HepG2 (cell line): ENCODE data around the gene RNF125. TPM values are rescaled to one million over a fixed set of nuclear protein-coding genes. Genes with fewer than 3 reads are reported as not detected.

ENCODE experiments used
- ATAC-seq: fragments of 200-7000 bp; cut with Tn5 transposase; 3 replicates; pipeline ENCODE4 v1.9.1; 2020; ENCODE audit warnings: mild to moderate bottlenecking, moderate library complexity
- BruUV-seq: library from RNA; stranded (reverse); fragments of 400-500 nt; replicated peaks from 2 replicates; lab custom pipeline; 2021; lab: Mats Ljungman, UMichigan
- CTCF ChIA-PET: fragments of 300-600 bp; formaldehyde crosslinking; extraction: SDS; loops from one replicate; lab custom pipeline; 2021; ENCODE audit warnings: low total read pairs, inconsistent platforms, low intra/inter-chr PET ratio; lab: Yijun Ruan, JAX
- POLR2A ChIA-PET: fragments of 350-600 bp; sonication (Branson Sonifier 250); formaldehyde crosslinking; loops from one replicate; lab custom pipeline; 2020; ENCODE audit warnings: antibody characterized with exemption, inconsistent platforms; lab: Yijun Ruan, JAX
- DNase-seq: peaks from one replicate; pipeline ENCODE4 v3.0.0-alpha.2; 2015; ENCODE audit warnings: low spot score
- FAIRE-seq: peaks from 3 replicates; lab custom pipeline; 2011; peaks lifted over from hg19 to GRCh38; lab: Jason Lieb, UNC
- H2AFZ ChIP-seq: one replicate; pipeline ENCODE4 v1.6.1; 2011; ENCODE audit warnings: low read length, inconsistent platforms
- H3K27ac ChIP-seq: fragments of 300-600 bp; 3 replicates; pipeline ENCODE4 v1.8.0; 2011; ENCODE audit warnings: mixed run types, mild to moderate bottlenecking, mixed read lengths, low read length, inconsistent platforms; ENCODE audit not compliant: insufficient read depth; ENCODE audit errors: extremely low read length
- H3K27me3 ChIP-seq, 2 experiments: fragments of 200-600 bp in 1 of 2; 2 replicates in 1 of 2; 3 replicates in 1 of 2; pipeline versions ENCODE4 v1.6.0 to v1.8.0; 2011; ENCODE audit warnings: low read length in 2 of 2, mild to moderate bottlenecking in 2 of 2, moderate library complexity in 2 of 2, inconsistent platforms in 1 of 2; ENCODE audit not compliant: insufficient read depth in 2 of 2, control insufficient read depth in 1 of 2
- H3K36me3 ChIP-seq, 2 experiments: fragments of 200-600 bp in 1 of 2; replicated peaks in 1 of 2; 2 replicates in 1 of 2; 3 replicates in 1 of 2; pipeline versions ENCODE4 v1.5.1 to v1.8.0; 2011; ENCODE audit warnings: low read length in 2 of 2, inconsistent platforms in 1 of 2; ENCODE audit not compliant: insufficient read depth in 2 of 2, control insufficient read depth in 1 of 2
- H3K4me1 ChIP-seq: 2 replicates; pipeline ENCODE4 v1.5.1; 2012; ENCODE audit warnings: low read length, inconsistent platforms; ENCODE audit not compliant: insufficient read depth
- H3K4me2 ChIP-seq: 2 replicates; pipeline ENCODE4 v1.6.0; 2011; ENCODE audit warnings: low read depth, low read length, inconsistent platforms
- H3K4me3 ChIP-seq, 3 experiments: fragments of 200-600 bp in 1 of 3; sonication (generic), shearing (Covaris generic) in 1 of 3; replicated peaks in 1 of 3; 2 replicates each; pipeline ENCODE4 v1.5.1; 2011 to 2016; ENCODE audit warnings: low read length in 3 of 3, inconsistent platforms in 2 of 3, low read depth in 2 of 3, mild to moderate bottlenecking in 2 of 3, control low read depth in 1 of 3, mixed read lengths in 1 of 3; ENCODE audit not compliant: insufficient read depth in 1 of 3
- H3K79me2 ChIP-seq: one replicate; pipeline ENCODE4 v1.6.1; 2011; ENCODE audit warnings: low read length, inconsistent platforms; ENCODE audit not compliant: insufficient read depth
- H3K9ac ChIP-seq: 2 replicates; pipeline ENCODE4 v1.6.0; 2011; ENCODE audit warnings: mild to moderate bottlenecking, low read depth, low read length, inconsistent platforms; ENCODE audit not compliant: insufficient read depth
- H3K9me3 ChIP-seq: 2 replicates; pipeline ENCODE4 v1.5.1; 2012; ENCODE audit warnings: mild to moderate bottlenecking, low read length
- H4K20me1 ChIP-seq: 2 replicates; pipeline ENCODE4 v1.6.0; 2011; ENCODE audit warnings: inconsistent platforms, mild to moderate bottlenecking, low read length, moderate library complexity; ENCODE audit not compliant: insufficient read depth
- ASH2L ChIP-seq: fragments of 300-600, 200-600 bp; sonication (generic); IDR thresholded peaks from 2 replicates; pipeline ENCODE4 v1.7.0; 2017; ENCODE audit warnings: low read depth, mild to moderate bottlenecking, moderate library complexity, mixed read lengths, low read length; ENCODE audit not compliant: insufficient read length
- BRCA1 ChIP-seq: sonication (generic); formaldehyde crosslinking; IDR thresholded peaks from 2 replicates; pipeline ENCODE4 v1.4.0; 2020; ENCODE audit warnings: missing genetic modification reagents
- CCAR2 ChIP-seq: fragments of 200-400 bp; formaldehyde crosslinking; optimal IDR thresholded peaks from 2 replicates; pipeline ENCODE3; 2018; ENCODE audit warnings: low read depth, mild to moderate bottlenecking, low read length, moderate library complexity
- ETV6 ChIP-seq: sonication (generic); formaldehyde crosslinking; conservative IDR thresholded peaks from 2 replicates; pipeline ENCODE4 v1.4.0; 2020; ENCODE audit warnings: missing genetic modification reagents
- GZF1 ChIP-seq: sonication (generic); formaldehyde crosslinking; IDR thresholded peaks from 2 replicates; pipeline ENCODE4 v1.5.1; 2020; ENCODE audit warnings: mild to moderate bottlenecking, missing genetic modification reagents
- IRX3 ChIP-seq: sonication (generic); formaldehyde crosslinking; IDR thresholded peaks from 2 replicates; pipeline ENCODE4 v1.8.1; 2023; ENCODE audit warnings: mild to moderate bottlenecking, low read depth, missing genetic modification reagents, borderline replicate concordance
- MAFK ChIP-seq, 2 experiments: IDR thresholded peaks in 1 of 2; conservative IDR thresholded peaks in 1 of 2; 2 replicates each; pipeline ENCODE4 v1.6.1; 2011; ENCODE audit warnings: improper control_type of control experiment in 2 of 2, low read length in 2 of 2
- MAZ ChIP-seq, 2 experiments: sonication (generic) in 1 of 2; formaldehyde crosslinking in 1 of 2; IDR thresholded peaks; 2 replicates each; pipeline versions ENCODE4 v1.5.0 to v1.6.1; 2012 to 2020; ENCODE audit warnings: low read depth in 2 of 2, mild to moderate bottlenecking in 2 of 2, borderline replicate concordance in 1 of 2, improper control_type of control experiment in 1 of 2, low read length in 1 of 2, missing genetic modification reagents in 1 of 2, moderate library complexity in 1 of 2
- SMYD3 ChIP-seq: sonication (generic); formaldehyde crosslinking; IDR thresholded peaks from 2 replicates; pipeline ENCODE4 v1.8.1; 2023; ENCODE audit warnings: mild to moderate bottlenecking, missing genetic modification reagents
- ZNF205 ChIP-seq: IDR thresholded peaks from 2 replicates; pipeline ENCODE4 v1.6.1; 2018; ENCODE audit warnings: missing biosample characterization, missing genetic modification reagents
- ZNF33A ChIP-seq: sonication (generic); formaldehyde crosslinking; IDR thresholded peaks from 2 replicates; pipeline ENCODE4 v1.5.1; 2020; ENCODE audit warnings: missing genetic modification reagents, mild to moderate bottlenecking, moderate library complexity, borderline replicate concordance
- WGBS: methylation state at CpG from one replicate; pipeline ENCODE4 v1.1.6; 2017; ENCODE audit warnings: low lambda C conversion rate; 5-methylcytosine and 5-hydroxymethylcytosine counted together
- in situ Hi-C: cut with HindIII; loops from 2 replicates; pipeline ENCODE4 v1.10.0; 2017; ENCODE audit warnings: low pct_unique_long_range_greater_than_20kb; ENCODE audit not compliant: extremely low pct_ligation_motif_present
- intact Hi-C: fragments of 100-400 bp; cut with micrococcal nuclease; formaldehyde crosslinking; loops from one replicate; pipeline ENCODE4 v1.10.0; 2022; ENCODE audit not compliant: unreplicated experiment
- polyA plus RNA-seq, 8 experiments: library from polyadenylated mRNA; depleted of rRNA in 3 of 8; stranded (reverse) in 7 of 8; unstranded in 1 of 8; fragments of >200 nt; fragmentation: Illumina TruSeq in 4 of 8; extraction: Trizol in 4 of 8; gene quantifications; 2 replicates each; pipeline versions ENCODE4 v1.2.1 to v1.2.3, GENCODE V29; 2011 to 2016; ENCODE audit warnings: low read depth in 4 of 8, missing spikeins in 1 of 8, mixed read lengths in 1 of 8; ENCODE audit not compliant: insufficient read depth in 1 of 8
- total RNA-seq, 5 experiments: library from RNA; depleted of rRNA; stranded (reverse); fragments of >200 nt; fragmentation: Illumina TruSeq; extraction: Trizol; gene quantifications; 2 replicates each; pipeline ENCODE4 v1.2.3, GENCODE V29; 2016; ENCODE audit warnings: low read depth in 1 of 5
- TF ChIP-seq, protein P1 (sequence below): IDR thresholded peaks from 2 replicates; pipeline ENCODE4 v1.6.1; 2012; ENCODE audit warnings: low read depth, low read length, improper control_type of control experiment
- TF ChIP-seq, protein P2 (sequence below): sonication (generic); formaldehyde crosslinking; IDR thresholded peaks from 2 replicates; pipeline ENCODE4 v1.5.0; 2020; ENCODE audit warnings: missing genetic modification reagents
- TF ChIP-seq, protein P3 (sequence below): sonication (generic); formaldehyde crosslinking; IDR thresholded peaks from 2 replicates; pipeline ENCODE4 v1.4.0; 2020; ENCODE audit warnings: mild to moderate bottlenecking, missing genetic modification reagents

RNF125 gene
- total and polyA plus RNA-seq, 2 of the 13 experiments (the other 11 are each of a cell fraction or from before 2014, with no cell fraction given) = 0.58 to 1.8 TPM

DNA sequence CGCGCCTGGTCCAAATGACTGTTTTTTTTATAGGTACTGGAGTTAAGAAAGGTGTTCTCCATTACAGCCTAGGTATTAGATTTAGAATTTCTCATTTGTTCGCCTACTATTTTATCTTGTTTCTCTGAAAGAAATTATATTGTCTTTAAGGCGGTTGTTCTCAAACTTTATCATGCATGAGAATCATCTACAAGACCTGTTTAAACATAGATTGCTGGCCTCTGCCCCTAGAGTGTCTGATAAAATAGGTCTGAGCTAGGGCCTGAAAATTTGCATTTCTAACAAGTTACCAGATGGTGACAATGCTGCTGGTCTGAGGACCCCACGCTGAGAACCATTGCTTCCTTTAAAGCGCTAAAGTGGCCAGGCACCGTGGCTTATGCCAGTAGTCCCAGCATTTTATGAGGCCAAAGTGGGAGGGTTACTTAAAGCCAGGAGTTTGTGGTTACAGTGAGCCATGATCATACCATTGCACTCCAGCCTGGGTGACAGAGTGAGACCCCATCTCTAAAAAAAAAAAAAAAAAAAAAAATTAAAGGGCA lies 39.1 kb downstream of the RNF125 start (continued):
- TF ChIP-seq, protein P1, sequence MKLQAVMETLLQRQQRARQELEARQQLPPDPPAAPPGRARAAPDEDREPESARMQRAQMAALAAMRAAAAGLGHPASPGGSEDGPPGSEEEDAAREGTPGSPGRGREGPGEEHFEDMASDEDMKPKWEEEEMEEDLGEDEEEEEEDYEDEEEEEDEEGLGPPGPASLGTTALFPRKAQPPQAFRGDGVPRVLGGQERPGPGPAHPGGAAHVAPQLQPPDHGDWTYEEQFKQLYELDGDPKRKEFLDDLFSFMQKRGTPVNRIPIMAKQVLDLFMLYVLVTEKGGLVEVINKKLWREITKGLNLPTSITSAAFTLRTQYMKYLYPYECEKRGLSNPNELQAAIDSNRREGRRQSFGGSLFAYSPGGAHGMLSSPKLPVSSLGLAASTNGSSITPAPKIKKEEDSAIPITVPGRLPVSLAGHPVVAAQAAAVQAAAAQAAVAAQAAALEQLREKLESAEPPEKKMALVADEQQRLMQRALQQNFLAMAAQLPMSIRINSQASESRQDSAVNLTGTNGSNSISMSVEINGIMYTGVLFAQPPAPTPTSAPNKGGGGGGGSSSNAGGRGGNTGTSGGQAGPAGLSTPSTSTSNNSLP = no peak
- no peak for TF ChIP-seq GZF1 (CRISPR knock-in tag)
- TF ChIP-seq BRCA1 (CRISPR knock-in tag) = no peak

DNA sequence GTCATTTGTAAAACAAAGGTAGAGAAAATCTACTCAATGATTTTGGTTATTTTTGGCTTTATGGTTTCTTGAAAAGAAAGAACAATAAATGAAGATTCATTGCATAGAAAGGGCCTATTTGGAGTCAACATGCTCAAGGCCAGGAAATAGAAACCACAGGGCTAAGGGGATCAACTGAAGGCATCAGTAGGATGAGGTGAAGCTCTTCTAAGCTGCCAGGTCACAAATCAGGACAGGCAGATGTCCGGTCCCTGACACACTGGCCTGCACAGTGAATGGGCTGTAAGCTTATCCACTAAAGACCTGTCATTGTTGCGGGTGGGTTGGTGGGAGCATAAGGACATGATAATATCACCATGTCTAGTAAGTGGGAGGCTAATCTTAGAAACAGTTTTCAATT lies 41.4 kb downstream of the RNF125 start:
- H3K4me1 ChIP-seq = no peaks in the 10 kb centered on the region
- no peak overlapping the region for H3K4me2 ChIP-seq
- intact Hi-C loops = no loop called here
- H4K20me1 ChIP-seq = no peaks in the 10 kb centered on the region
- in situ Hi-C loops = no loop called here
- H3K9ac ChIP-seq = no peak overlapping the region
- no peak overlapping the region for H3K27ac ChIP-seq
- FAIRE-seq (no peak), ATAC-seq (no peak), DNase-seq (no peak)
- ChIA-PET CTCF (no interaction called here), POLR2A (no interaction called here)
- H3K4me3 ChIP-seq = no peak overlapping the region
- no peaks in the 10 kb centered on the region; a peak in 2 of 5 replicates for H3K27me3 ChIP-seq
- BruUV-seq = no TSS peak
- no peaks in the 10 kb centered on the region for H3K9me3 ChIP-seq
- no peak overlapping the region for H2AFZ ChIP-seq
- WGBS = 100% methylated on average over 2 of the region's 2 CpGs
- no peaks in the 10 kb centered on the region for H3K79me2 ChIP-seq
- no peaks in the 10 kb centered on the region for H3K36me3 ChIP-seq
- TF ChIP-seq ETV6 = no peak
- TF ChIP-seq ZNF205 = no peak
- no peak for TF ChIP-seq ZNF33A (CRISPR knock-in tag)
- no peak for TF ChIP-seq SMYD3 (CRISPR knock-in tag)
- TF ChIP-seq MAZ (IDR thresholded peaks at IDR 0.05; ENCODE audit: borderline replicate concordance, low read depth, low read length) = no peak
- TF ChIP-seq MAZ (CRISPR knock-in tag; IDR thresholded peaks at IDR 0.05; ENCODE audit: low read depth) = no peak
- TF ChIP-seq, protein P2, sequence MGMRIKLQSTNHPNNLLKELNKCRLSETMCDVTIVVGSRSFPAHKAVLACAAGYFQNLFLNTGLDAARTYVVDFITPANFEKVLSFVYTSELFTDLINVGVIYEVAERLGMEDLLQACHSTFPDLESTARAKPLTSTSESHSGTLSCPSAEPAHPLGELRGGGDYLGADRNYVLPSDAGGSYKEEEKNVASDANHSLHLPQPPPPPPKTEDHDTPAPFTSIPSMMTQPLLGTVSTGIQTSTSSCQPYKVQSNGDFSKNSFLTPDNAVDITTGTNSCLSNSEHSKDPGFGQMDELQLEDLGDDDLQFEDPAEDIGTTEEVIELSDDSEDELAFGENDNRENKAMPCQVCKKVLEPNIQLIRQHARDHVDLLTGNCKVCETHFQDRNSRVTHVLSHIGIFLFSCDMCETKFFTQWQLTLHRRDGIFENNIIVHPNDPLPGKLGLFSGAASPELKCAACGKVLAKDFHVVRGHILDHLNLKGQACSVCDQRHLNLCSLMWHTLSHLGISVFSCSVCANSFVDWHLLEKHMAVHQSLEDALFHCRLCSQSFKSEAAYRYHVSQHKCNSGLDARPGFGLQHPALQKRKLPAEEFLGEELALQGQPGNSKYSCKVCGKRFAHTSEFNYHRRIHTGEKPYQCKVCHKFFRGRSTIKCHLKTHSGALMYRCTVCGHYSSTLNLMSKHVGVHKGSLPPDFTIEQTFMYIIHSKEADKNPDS (CRISPR knock-in tag) = no peak
- no peak for TF ChIP-seq MAFK (conservative IDR thresholded peaks at IDR 0.05 in 1 of 2, IDR thresholded peaks at IDR 0.05 in 1 of 2; ENCODE audit: low read length in 2 of 2)
- no peak for TF ChIP-seq ASH2L
- TF ChIP-seq, protein P3, sequence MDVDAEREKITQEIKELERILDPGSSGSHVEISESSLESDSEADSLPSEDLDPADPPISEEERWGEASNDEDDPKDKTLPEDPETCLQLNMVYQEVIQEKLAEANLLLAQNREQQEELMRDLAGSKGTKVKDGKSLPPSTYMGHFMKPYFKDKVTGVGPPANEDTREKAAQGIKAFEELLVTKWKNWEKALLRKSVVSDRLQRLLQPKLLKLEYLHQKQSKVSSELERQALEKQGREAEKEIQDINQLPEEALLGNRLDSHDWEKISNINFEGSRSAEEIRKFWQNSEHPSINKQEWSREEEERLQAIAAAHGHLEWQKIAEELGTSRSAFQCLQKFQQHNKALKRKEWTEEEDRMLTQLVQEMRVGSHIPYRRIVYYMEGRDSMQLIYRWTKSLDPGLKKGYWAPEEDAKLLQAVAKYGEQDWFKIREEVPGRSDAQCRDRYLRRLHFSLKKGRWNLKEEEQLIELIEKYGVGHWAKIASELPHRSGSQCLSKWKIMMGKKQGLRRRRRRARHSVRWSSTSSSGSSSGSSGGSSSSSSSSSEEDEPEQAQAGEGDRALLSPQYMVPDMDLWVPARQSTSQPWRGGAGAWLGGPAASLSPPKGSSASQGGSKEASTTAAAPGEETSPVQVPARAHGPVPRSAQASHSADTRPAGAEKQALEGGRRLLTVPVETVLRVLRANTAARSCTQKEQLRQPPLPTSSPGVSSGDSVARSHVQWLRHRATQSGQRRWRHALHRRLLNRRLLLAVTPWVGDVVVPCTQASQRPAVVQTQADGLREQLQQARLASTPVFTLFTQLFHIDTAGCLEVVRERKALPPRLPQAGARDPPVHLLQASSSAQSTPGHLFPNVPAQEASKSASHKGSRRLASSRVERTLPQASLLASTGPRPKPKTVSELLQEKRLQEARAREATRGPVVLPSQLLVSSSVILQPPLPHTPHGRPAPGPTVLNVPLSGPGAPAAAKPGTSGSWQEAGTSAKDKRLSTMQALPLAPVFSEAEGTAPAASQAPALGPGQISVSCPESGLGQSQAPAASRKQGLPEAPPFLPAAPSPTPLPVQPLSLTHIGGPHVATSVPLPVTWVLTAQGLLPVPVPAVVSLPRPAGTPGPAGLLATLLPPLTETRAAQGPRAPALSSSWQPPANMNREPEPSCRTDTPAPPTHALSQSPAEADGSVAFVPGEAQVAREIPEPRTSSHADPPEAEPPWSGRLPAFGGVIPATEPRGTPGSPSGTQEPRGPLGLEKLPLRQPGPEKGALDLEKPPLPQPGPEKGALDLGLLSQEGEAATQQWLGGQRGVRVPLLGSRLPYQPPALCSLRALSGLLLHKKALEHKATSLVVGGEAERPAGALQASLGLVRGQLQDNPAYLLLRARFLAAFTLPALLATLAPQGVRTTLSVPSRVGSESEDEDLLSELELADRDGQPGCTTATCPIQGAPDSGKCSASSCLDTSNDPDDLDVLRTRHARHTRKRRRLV (CRISPR knock-in tag) = no peak
- no peak for TF ChIP-seq IRX3 (CRISPR knock-in tag)
- TF ChIP-seq CCAR2 = no peak
